Measurements from ENCODE around the gene EPC1. TPM values are rescaled to one million over a fixed set of nuclear protein-coding genes. Genes with fewer than 3 reads are reported as not detected.
A peak's percentile ranks its signal among the peaks of the same experiment; 100 is the strongest.

EPC1 gene
- total and polyA plus RNA-seq, 4 donors: 44.5 to 71.5 (median 51.0) TPM

DNA sequence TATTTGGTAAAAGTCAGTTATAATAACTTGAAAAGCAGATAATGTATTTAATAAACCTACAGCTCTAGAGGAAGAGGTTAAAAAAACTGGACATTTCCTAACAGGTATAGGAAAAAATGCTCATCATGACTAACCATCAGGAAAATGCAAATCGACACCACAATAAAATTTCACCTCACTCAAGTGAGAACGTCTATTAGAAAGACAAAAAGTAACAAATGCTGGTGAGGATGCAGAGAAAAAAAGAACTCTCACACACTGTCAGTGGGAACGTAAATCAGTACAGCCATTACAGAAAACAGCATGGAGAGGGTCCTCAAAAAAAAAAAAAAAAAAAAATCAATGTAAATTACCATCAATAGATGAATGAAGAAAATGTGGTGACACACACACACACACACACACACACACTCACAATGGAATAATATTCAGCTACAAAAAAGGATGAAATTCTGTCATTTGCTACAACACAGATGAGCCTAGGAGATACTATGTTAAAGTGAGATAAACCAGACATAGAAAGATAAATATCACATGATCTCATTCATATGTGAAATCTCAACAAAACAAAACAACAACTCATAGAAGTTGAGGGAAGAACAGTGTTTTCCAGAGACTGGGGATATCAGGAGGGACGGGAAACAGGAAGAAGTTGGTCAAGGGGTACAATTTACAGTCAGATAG lies 20.1 kb downstream of the EPC1 start:
- Histone ChIP-seq H3K4me3 (ENCODE audit: low read depth, low read length) (no peak overlapping the region), H3K27me3 (ENCODE audit: control insufficient read depth, insufficient read depth, low read length) (no peaks in the 10 kb centered on the region), H3K27ac (ENCODE audit: low read depth, low read length) (no peak overlapping the region), H3K4me1 (ENCODE audit: control insufficient read depth, insufficient read depth, low read length) (peaks cover 9% of the 10 kb centered on the region), H3K9me3 (ENCODE audit: control insufficient read depth, insufficient read depth, low read length) (no peaks in the 10 kb centered on the region), H3K36me3 (ENCODE audit: control insufficient read depth, insufficient read depth, low read length) (no peaks in the 10 kb centered on the region)
- no peak for DNase-seq (ENCODE audit: low read depth in 4 of 6, low spot score in 6 of 6)
- 100% methylated on average over 1 of the region's 4 CpGs for WGBS (ENCODE audit: insufficient coverage)

DNA sequence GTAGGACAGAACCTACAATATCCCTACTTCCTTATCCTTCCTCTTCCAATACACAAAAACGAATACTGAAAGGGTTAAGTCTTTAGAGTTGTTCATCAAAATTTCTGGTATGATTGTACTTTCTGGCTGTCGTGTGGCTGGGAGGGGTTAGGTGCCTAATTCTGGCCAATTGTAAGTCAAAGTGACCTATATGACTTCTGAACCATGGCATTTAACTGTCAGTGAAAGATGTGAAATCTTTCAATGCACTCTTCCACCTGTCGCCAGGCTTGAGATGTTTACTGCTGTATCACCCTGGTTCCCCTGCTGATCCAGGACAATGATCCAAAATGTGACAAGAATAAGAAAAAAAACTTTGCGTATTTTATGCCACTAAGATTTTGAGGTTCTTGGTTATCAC lies 20.8 kb downstream of the EPC1 start:
- Histone ChIP-seq H3K4me1 (ENCODE audit: control insufficient read depth, insufficient read depth, low read length) (peaks cover 9% of the 10 kb centered on the region), H3K36me3 (ENCODE audit: control insufficient read depth, insufficient read depth, low read length) (no peaks in the 10 kb centered on the region), H3K27ac (ENCODE audit: low read depth, low read length) (no peak overlapping the region), H3K9me3 (ENCODE audit: control insufficient read depth, insufficient read depth, low read length) (no peaks in the 10 kb centered on the region), H3K27me3 (ENCODE audit: control insufficient read depth, insufficient read depth, low read length) (no peaks in the 10 kb centered on the region), H3K4me3 (ENCODE audit: low read depth, low read length) (no peak overlapping the region)
- no peak for DNase-seq (ENCODE audit: low read depth in 4 of 6, low spot score in 6 of 6)
- no CpG with 5 or more reads among the region's 4 CpGs for WGBS (ENCODE audit: insufficient coverage)

DNA sequence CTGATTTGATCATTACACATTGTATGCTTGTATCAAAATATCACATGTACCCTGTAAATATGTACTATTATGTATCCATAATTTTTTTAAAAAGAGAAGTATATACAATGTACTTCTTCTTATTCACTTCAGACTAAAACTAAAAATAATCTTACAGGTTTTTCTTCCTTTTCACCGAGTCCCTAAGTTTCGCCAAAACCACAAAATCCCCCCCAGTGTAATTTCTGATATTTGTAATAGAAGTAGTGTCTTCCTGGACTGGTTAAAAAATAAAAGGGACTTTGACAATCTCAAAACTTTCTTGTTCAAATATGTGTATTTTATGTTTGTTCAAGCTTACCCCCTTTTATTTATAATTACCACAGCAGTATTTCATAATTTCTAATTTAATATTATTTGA lies 23.9 kb downstream of the EPC1 start:
- no CpG with 5 or more reads among the region's 2 CpGs for WGBS (ENCODE audit: insufficient coverage)
- H3K4me3 ChIP-seq (ENCODE audit: low read depth, low read length): no peak overlapping the region
- no peaks in the 10 kb centered on the region for H3K27me3 ChIP-seq (ENCODE audit: control insufficient read depth, insufficient read depth, low read length)
- DNase-seq (ENCODE audit: low read depth in 4 of 6, low spot score in 6 of 6): no peak
- H3K27ac ChIP-seq (ENCODE audit: low read depth, low read length): no peak overlapping the region
- H3K36me3 ChIP-seq (ENCODE audit: control insufficient read depth, insufficient read depth, low read length): no peaks in the 10 kb centered on the region
- peaks cover 6% of the 10 kb centered on the region for H3K4me1 ChIP-seq (ENCODE audit: control insufficient read depth, insufficient read depth, low read length)
- H3K9me3 ChIP-seq (ENCODE audit: control insufficient read depth, insufficient read depth, low read length): no peaks in the 10 kb centered on the region

DNA sequence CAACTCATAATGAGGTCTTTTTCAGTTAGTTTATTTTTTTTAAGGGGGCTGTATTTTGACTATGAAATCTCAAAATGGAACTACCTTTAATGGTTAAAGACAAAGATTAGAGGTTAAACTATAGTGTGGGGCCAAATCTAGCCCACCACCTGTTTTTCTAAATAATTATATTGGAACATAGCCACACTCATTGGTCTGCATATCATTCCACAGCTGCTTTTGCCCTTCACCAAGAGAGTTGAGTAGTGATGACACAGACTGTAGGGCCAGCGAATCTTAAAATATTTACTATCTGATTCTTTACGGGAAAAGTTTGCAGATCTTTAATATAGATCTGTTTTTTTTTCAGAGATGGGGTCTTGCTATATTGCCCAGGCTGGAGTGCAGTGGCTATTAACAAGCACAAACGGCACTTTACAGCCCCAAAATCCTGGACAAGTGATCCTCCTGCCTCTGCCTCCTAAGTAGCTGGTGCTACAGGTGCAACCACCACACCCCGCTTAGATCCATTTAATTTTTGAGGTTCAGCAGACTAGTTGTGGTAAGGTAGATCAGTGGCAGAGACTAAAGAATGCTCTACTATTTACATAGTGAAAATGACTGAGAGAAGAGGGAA lies 25.8 kb downstream of the EPC1 start:
- H3K27ac ChIP-seq (ENCODE audit: low read depth, low read length): no peak overlapping the region
- H3K9me3 ChIP-seq (ENCODE audit: control insufficient read depth, insufficient read depth, low read length): no peaks in the 10 kb centered on the region
- H3K27me3 ChIP-seq (ENCODE audit: control insufficient read depth, insufficient read depth, low read length): no peaks in the 10 kb centered on the region
- no peak overlapping the region for H3K4me3 ChIP-seq (ENCODE audit: low read depth, low read length)
- no peaks in the 10 kb centered on the region for H3K36me3 ChIP-seq (ENCODE audit: control insufficient read depth, insufficient read depth, low read length)
- no peak for DNase-seq (ENCODE audit: low read depth in 4 of 6, low spot score in 6 of 6)
- H3K4me1 ChIP-seq (ENCODE audit: control insufficient read depth, insufficient read depth, low read length): peaks cover 6% of the 10 kb centered on the region
- WGBS (ENCODE audit: insufficient coverage): no CpG with 5 or more reads among the region's 4 CpGs

DNA sequence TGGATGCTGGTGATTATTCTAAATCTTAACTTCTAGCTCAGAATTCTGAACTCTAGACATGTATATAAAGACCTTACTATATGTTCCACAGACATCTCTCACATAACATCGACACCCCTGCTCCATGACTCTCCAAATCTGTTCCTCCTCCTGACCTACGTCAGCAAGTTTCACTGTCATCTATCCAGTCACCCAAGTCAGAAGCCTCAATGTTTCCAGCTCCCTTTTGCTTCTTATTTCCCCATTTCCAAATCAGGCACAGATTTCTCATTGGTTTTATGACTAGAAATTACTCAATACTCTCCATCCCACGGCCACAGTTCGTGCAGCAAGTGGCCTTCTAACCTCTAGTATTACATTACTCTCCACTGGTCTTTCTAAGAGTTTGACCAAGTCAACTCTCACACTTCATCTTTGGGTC lies 28.5 kb downstream of the EPC1 start:
- no peak overlapping the region for H3K4me3 ChIP-seq (ENCODE audit: low read depth, low read length)
- H3K9me3 ChIP-seq (ENCODE audit: control insufficient read depth, insufficient read depth, low read length): no peaks in the 10 kb centered on the region
- H3K4me1 ChIP-seq (ENCODE audit: control insufficient read depth, insufficient read depth, low read length): no peaks in the 10 kb centered on the region
- no peaks in the 10 kb centered on the region for H3K36me3 ChIP-seq (ENCODE audit: control insufficient read depth, insufficient read depth, low read length)
- no peak overlapping the region for H3K27ac ChIP-seq (ENCODE audit: low read depth, low read length)
- DNase-seq (ENCODE audit: low read depth in 4 of 6, low spot score in 6 of 6): no peak
- WGBS (ENCODE audit: insufficient coverage): 88% methylated on average over 4 of the region's 4 CpGs
- no peaks in the 10 kb centered on the region for H3K27me3 ChIP-seq (ENCODE audit: control insufficient read depth, insufficient read depth, low read length)

DNA sequence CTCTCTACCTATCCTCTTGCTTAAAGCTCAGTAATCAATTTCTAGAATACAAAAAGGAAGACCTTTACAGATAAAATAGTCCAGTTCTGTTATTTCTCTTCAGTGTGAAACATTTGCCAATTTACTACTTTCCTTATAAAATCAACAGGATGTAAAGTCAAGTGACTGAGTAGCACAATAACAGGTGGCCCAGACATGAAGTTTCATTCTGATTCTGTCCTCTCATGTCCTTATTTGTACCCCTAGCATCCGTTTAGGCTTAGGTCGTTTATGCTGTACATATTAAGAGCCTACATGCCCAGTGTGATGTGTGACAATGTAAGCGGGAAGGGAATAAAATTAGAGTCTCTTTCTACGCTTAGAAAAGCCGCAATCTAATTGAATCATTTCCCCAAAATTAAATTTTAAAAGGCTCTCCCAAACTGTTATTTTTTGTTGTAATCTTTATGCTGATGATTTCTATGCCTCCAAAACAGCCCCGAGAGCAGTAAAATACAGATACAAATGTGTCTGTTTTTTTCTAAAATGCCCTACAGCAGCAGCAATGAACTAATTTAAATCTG lies 29.1 kb downstream of the EPC1 start:
- Histone ChIP-seq H3K4me1 (ENCODE audit: control insufficient read depth, insufficient read depth, low read length) (no peaks in the 10 kb centered on the region), H3K27ac (ENCODE audit: low read depth, low read length) (no peak overlapping the region)
- no CpG with 5 or more reads among the region's 6 CpGs for WGBS (ENCODE audit: insufficient coverage)

DNA sequence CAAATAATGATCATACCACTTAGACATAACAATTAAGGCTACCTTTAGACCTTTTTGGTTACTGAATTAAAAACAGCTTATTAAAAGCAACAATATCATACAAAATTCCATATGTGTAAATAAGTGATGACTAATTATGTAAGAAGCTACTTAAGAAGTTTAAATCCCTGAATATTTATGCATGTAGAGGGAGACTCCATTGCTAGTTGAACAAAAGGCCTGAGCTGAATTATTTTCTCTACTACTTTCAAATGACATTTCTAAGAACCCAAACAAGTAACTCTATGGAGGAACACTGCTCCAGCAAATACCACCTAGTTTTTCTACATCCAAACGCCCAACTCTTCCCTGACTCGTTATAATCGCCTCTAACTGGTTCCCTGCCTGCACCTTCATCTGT lies 31.5 kb downstream of the EPC1 start:
- no peaks in the 10 kb centered on the region for H3K4me1 ChIP-seq (ENCODE audit: control insufficient read depth, insufficient read depth, low read length)
- 53% methylated on average over 3 of the region's 3 CpGs for whole genome bisulfite sequencing (ENCODE audit: insufficient coverage)
- H3K36me3 ChIP-seq (ENCODE audit: control insufficient read depth, insufficient read depth, low read length): no peaks in the 10 kb centered on the region
- no peak overlapping the region for H3K4me3 ChIP-seq (ENCODE audit: low read depth, low read length)
- no peak for DNase-seq (ENCODE audit: low read depth in 4 of 6, low spot score in 6 of 6)
- no peak overlapping the region for H3K27ac ChIP-seq (ENCODE audit: low read depth, low read length)
- H3K9me3 ChIP-seq (ENCODE audit: control insufficient read depth, insufficient read depth, low read length): no peaks in the 10 kb centered on the region
- no peaks in the 10 kb centered on the region for H3K27me3 ChIP-seq (ENCODE audit: control insufficient read depth, insufficient read depth, low read length)

More for the DNA sequence above, 29.1 kb downstream of the EPC1 start:
- Histone ChIP-seq H3K27me3 (ENCODE audit: control insufficient read depth, insufficient read depth, low read length) (no peaks in the 10 kb centered on the region), H3K36me3 (ENCODE audit: control insufficient read depth, insufficient read depth, low read length) (no peaks in the 10 kb centered on the region), H3K4me3 (ENCODE audit: low read depth, low read length) (no peak overlapping the region), H3K9me3 (ENCODE audit: control insufficient read depth, insufficient read depth, low read length) (no peaks in the 10 kb centered on the region)
- DNase-seq (ENCODE audit: low read depth in 4 of 6, low spot score in 6 of 6): peak in 1 of 6 donors; percentile 63

DNA sequence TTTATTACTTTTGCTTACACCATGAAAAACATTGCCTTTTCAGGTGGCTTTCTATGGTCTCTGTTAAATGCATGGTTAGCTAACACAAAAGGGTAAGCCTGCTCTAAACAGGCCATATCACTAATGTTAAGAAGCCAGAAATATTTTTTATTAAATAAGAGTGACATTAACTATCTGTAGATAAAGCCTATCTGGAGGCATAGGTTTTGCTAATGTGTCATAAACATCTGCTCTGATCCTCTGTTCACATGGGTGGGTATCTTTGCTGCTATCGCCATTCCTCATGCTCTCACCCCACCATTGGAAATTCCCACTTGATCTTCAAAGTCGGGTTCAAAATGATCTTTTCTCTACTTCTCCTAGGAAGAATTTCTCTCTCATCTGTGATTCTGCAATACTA lies 32.4 kb downstream of the EPC1 start:
- H3K27me3 ChIP-seq (ENCODE audit: control insufficient read depth, insufficient read depth, low read length): no peaks in the 10 kb centered on the region
- no peaks in the 10 kb centered on the region for H3K4me1 ChIP-seq (ENCODE audit: control insufficient read depth, insufficient read depth, low read length)
- H3K36me3 ChIP-seq (ENCODE audit: control insufficient read depth, insufficient read depth, low read length): no peaks in the 10 kb centered on the region
- H3K4me3 ChIP-seq (ENCODE audit: low read depth, low read length): no peak overlapping the region
- WGBS (ENCODE audit: insufficient coverage): no CpG with 5 or more reads among the region's 2 CpGs
- DNase-seq (ENCODE audit: low read depth in 4 of 6, low spot score in 6 of 6): no peak
- H3K27ac ChIP-seq (ENCODE audit: low read depth, low read length): no peak overlapping the region
- no peaks in the 10 kb centered on the region for H3K9me3 ChIP-seq (ENCODE audit: control insufficient read depth, insufficient read depth, low read length)

DNA sequence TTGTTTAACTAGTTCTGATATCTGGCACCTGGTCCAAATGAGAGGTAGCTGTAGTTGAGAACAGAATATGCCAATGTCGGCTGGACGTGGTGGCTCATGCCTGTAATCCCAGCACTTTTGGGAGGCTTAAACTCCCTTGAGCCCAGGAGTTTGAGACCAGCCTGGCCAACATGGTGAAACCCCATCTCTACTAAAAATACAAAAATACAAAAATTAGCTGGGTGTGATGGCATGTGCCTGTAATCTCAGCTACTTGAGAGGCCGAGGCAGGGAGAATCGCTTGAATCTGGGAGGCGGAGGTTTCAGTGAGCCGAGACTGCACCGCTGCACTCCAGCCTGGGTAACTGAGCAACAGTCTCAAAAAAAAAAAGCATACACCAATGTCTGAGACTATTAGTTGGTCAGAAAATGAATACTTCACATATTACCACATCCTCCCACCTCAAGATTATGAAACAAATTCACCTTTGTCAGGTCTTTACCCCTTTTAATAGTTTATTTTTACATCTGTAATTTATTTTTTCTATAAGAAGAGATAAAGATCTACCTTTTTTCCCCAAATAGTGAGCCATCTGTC lies 38.8 kb downstream of the EPC1 start:
- peaks cover 4% of the 10 kb centered on the region for H3K36me3 ChIP-seq (ENCODE audit: control insufficient read depth, insufficient read depth, low read length)
- H3K4me1 ChIP-seq (ENCODE audit: control insufficient read depth, insufficient read depth, low read length): no peaks in the 10 kb centered on the region
- no peak overlapping the region for H3K27ac ChIP-seq (ENCODE audit: low read depth, low read length)
- no peak for DNase-seq (ENCODE audit: low read depth in 4 of 6, low spot score in 6 of 6)
- H3K9me3 ChIP-seq (ENCODE audit: control insufficient read depth, insufficient read depth, low read length): no peaks in the 10 kb centered on the region
- WGBS (ENCODE audit: insufficient coverage): 88% methylated on average over 7 of the region's 7 CpGs
- H3K4me3 ChIP-seq (ENCODE audit: low read depth, low read length): no peak overlapping the region
- H3K27me3 ChIP-seq (ENCODE audit: control insufficient read depth, insufficient read depth, low read length): no peaks in the 10 kb centered on the region
